ENCODE results near the gene MALL. TPM values are rescaled to one million over a fixed set of nuclear protein-coding genes. Genes with fewer than 3 reads are reported as not detected.

Gene MALL
- total RNA-seq, 2 experiments from 2014 or later: not detected

- intact Hi-C loops (cut with DNase I, micrococcal nuclease): loop anchor here in 1 of 2 experiments (5.0 kb wide), 1 partner anchor 864 kb away; no protein-coding TSS in a partner anchor
- H3K36me3 ChIP-seq (ENCODE audit: insufficient read depth, low read length): no peaks in the 10 kb centered on the region
- H3K9me3 ChIP-seq (ENCODE audit: control insufficient read depth in 1 of 2, insufficient read depth in 1 of 2, low read length in 2 of 2): peaks cover 0 to 7% of the 10 kb centered on the region in 2 experiments
- H3K27ac Mint-ChIP-seq: no peak overlapping the region
- H3K4me1 Mint-ChIP-seq (ENCODE audit: low read depth): peaks cover 4% of the 10 kb centered on the region
- peaks cover 7% of the 10 kb centered on the region for H3K9me3 Mint-ChIP-seq
- peaks cover 4% of the 10 kb centered on the region for H3K27me3 Mint-ChIP-seq
- no peak for DNase-seq
- no peaks in the 10 kb centered on the region for H3K4me1 ChIP-seq (ENCODE audit: insufficient read depth, low read length)
- no peak for ATAC-seq (ENCODE audit: poor library complexity)
- no peaks in the 10 kb centered on the region for H3K27me3 ChIP-seq (ENCODE audit: control insufficient read depth in 1 of 2, insufficient read depth in 2 of 2, low read length in 2 of 2)
- no peaks in the 10 kb centered on the region for H3K36me3 Mint-ChIP-seq (ENCODE audit: low read depth)
- ChIA-PET CTCF (no interaction called here), POLR2A (no interaction called here)
- TF ChIP-seq, protein P1, sequence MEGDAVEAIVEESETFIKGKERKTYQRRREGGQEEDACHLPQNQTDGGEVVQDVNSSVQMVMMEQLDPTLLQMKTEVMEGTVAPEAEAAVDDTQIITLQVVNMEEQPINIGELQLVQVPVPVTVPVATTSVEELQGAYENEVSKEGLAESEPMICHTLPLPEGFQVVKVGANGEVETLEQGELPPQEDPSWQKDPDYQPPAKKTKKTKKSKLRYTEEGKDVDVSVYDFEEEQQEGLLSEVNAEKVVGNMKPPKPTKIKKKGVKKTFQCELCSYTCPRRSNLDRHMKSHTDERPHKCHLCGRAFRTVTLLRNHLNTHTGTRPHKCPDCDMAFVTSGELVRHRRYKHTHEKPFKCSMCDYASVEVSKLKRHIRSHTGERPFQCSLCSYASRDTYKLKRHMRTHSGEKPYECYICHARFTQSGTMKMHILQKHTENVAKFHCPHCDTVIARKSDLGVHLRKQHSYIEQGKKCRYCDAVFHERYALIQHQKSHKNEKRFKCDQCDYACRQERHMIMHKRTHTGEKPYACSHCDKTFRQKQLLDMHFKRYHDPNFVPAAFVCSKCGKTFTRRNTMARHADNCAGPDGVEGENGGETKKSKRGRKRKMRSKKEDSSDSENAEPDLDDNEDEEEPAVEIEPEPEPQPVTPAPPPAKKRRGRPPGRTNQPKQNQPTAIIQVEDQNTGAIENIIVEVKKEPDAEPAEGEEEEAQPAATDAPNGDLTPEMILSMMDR (IDR thresholded peaks at IDR 0.05): no peak
- H3K4me3 Mint-ChIP-seq: no peak overlapping the region
- H3K27ac ChIP-seq (ENCODE audit: low read depth in 1 of 2, low read length in 2 of 2): no peak overlapping the region
- H3K4me3 ChIP-seq (ENCODE audit: low read length): no peak overlapping the region
Measured at GRCh38 chr2:110153416-110153815, 37.8 kb upstream of the MALL start.

- Histone ChIP-seq H3K9me3 (ENCODE audit: control insufficient read depth in 1 of 2, insufficient read depth in 1 of 2, low read length in 2 of 2) (peaks cover 0 to 7% of the 10 kb centered on the region in 2 experiments), H3K36me3 (ENCODE audit: insufficient read depth, low read length) (no peaks in the 10 kb centered on the region), H3K27me3 (ENCODE audit: control insufficient read depth in 1 of 2, insufficient read depth in 2 of 2, low read length in 2 of 2) (no peaks in the 10 kb centered on the region), H3K27ac (ENCODE audit: low read depth in 1 of 2, low read length in 2 of 2) (no peak overlapping the region), H3K4me1 (ENCODE audit: insufficient read depth, low read length) (no peaks in the 10 kb centered on the region), H3K4me3 (ENCODE audit: low read length) (no peak overlapping the region)
- ATAC-seq (ENCODE audit: poor library complexity) (no peak), DNase-seq (no peak)
- no peak overlapping the region for H3K27ac Mint-ChIP-seq
- H3K9me3 Mint-ChIP-seq: peaks cover 7% of the 10 kb centered on the region
- ChIA-PET POLR2A (no interaction called here), CTCF (no interaction called here)
- intact Hi-C loops (cut with DNase I, micrococcal nuclease): loop anchor here in 1 of 2 experiments (5.0 kb wide), 1 partner anchor 864 kb away; no protein-coding TSS in a partner anchor
- TF ChIP-seq, protein P1 (IDR thresholded peaks at IDR 0.05): no peak
- H3K27me3 Mint-ChIP-seq: peaks cover 4% of the 10 kb centered on the region
- H3K36me3 Mint-ChIP-seq (ENCODE audit: low read depth): no peaks in the 10 kb centered on the region
- peaks cover 4% of the 10 kb centered on the region for H3K4me1 Mint-ChIP-seq (ENCODE audit: low read depth)
- H3K4me3 Mint-ChIP-seq: no peak overlapping the region
Measured at GRCh38 chr2:110152943-110153342, 37.3 kb upstream of the MALL start.

GRCh38 chr2:110149330-110150220 lies 34.0 kb upstream of the MALL start:
- ChIA-PET CTCF (no interaction called here), POLR2A (no interaction called here)
- H3K9me3 ChIP-seq (ENCODE audit: control insufficient read depth in 1 of 2, insufficient read depth in 1 of 2, low read length in 2 of 2): no peaks in the 10 kb centered on the region
- H3K4me1 ChIP-seq (ENCODE audit: insufficient read depth, low read length): no peaks in the 10 kb centered on the region
- H3K36me3 Mint-ChIP-seq (ENCODE audit: low read depth): no peaks in the 10 kb centered on the region
- no peaks in the 10 kb centered on the region for H3K27me3 ChIP-seq (ENCODE audit: control insufficient read depth in 1 of 2, insufficient read depth in 2 of 2, low read length in 2 of 2)
- H3K27me3 Mint-ChIP-seq: no peaks in the 10 kb centered on the region
- H3K4me3 ChIP-seq (ENCODE audit: low read length): no peak overlapping the region
- H3K27ac ChIP-seq (ENCODE audit: low read depth in 1 of 2, low read length in 2 of 2): no peak overlapping the region
- H3K27ac Mint-ChIP-seq: no peak overlapping the region
- no peaks in the 10 kb centered on the region for H3K36me3 ChIP-seq (ENCODE audit: insufficient read depth, low read length)
- intact Hi-C loops (cut with DNase I, micrococcal nuclease): loop anchor here in 1 of 2 experiments (5.0 kb wide), 1 partner anchor 868 kb away; no protein-coding TSS in a partner anchor
- TF ChIP-seq, protein P1 (IDR thresholded peaks at IDR 0.05): no peak
- DNase-seq (no peak), ATAC-seq (ENCODE audit: poor library complexity) (no peak)
- H3K9me3 Mint-ChIP-seq: peaks cover 6% of the 10 kb centered on the region
- no peak overlapping the region for H3K4me3 Mint-ChIP-seq
- no peaks in the 10 kb centered on the region for H3K4me1 Mint-ChIP-seq (ENCODE audit: low read depth)
